SU-DHL-6 (cell line): ENCODE measurements around the gene ANO2.

ENCODE experiments used
- EZH2phosphoT487 ChIP-seq: fragments of 200-600 bp; sonication (generic), shearing (Covaris generic); conservative IDR thresholded peaks from 2 replicates; pipeline ENCODE4 v1.6.1; 2018; ENCODE audit warnings: mild to moderate bottlenecking, antibody characterized with exemption, low read length, moderate library complexity, mixed read lengths
- TF ChIP-seq, protein P1 (sequence below): fragments of 200-600 bp; sonication (generic); IDR thresholded peaks from one replicate; pipeline ENCODE4 v1.5.1; 2017; ENCODE audit warnings: antibody characterized with exemption, mild to moderate bottlenecking, low read length, moderate library complexity; ENCODE audit not compliant: insufficient read depth, poor library complexity, severe bottlenecking

- TF ChIP-seq, protein P1, sequence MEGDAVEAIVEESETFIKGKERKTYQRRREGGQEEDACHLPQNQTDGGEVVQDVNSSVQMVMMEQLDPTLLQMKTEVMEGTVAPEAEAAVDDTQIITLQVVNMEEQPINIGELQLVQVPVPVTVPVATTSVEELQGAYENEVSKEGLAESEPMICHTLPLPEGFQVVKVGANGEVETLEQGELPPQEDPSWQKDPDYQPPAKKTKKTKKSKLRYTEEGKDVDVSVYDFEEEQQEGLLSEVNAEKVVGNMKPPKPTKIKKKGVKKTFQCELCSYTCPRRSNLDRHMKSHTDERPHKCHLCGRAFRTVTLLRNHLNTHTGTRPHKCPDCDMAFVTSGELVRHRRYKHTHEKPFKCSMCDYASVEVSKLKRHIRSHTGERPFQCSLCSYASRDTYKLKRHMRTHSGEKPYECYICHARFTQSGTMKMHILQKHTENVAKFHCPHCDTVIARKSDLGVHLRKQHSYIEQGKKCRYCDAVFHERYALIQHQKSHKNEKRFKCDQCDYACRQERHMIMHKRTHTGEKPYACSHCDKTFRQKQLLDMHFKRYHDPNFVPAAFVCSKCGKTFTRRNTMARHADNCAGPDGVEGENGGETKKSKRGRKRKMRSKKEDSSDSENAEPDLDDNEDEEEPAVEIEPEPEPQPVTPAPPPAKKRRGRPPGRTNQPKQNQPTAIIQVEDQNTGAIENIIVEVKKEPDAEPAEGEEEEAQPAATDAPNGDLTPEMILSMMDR, result no peak
- no peak for TF ChIP-seq EZH2phosphoT487
Measured at GRCh38 chr12:5794156-5794555, 150.9 kb downstream of the ANO2 start.
